ENCODE measurements around the gene TTC31. TPM values are rescaled to one million over a fixed set of nuclear protein-coding genes. Genes with fewer than 3 reads are reported as not detected.

The TTC31 gene
- total RNA-seq, result 20.8 and 22.2 TPM in 2 replicates

DNA sequence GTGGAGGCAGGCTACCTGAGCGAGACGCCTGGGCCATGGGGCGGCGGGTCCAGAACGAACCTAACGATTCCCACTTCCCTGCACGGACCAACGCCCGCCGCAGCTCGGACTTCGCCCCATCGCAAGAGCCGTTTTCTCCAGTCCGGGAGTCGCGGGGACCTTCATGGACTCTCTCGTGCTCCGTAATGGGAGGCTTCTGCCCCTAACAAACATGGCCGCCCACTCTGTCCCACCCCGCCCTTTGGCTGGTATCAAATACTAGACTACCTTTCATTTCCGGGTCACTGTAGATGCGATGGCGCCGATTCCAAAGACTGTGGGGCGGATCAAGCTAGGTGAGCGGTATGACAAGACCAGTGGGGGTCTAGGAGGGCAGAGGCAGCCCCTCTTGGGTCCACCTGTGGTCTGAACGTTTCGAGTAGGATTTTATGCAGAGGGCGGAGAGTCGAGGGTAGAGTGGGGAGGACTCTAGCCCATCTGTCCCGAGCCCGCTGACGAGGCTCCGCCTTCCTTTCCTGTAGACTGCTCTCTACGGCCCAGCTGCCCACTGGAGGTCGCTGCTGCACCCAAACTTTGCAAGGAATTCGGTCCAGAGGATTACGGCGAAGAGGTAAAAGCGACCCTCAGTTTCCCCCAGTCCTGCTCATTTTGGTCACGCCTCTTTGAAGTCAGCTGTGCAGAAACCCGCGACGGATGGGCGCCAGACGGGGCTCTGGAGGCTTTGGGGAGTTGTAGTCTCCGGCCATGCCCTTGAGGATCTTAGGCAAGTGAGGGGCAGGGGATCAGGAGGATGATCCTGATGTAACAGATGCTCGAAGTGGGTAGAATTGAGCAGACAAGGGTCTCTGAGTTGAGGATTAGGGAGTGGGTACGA, at the start of gene TTC31, which contains the start of gene CCDC142:
TSS of gene TTC31 (plus strand) at position 281 of the 874 bp plus-strand sequence. CDS start at position 296, 15 bp downstream.
TSS of gene CCDC142 (minus strand) at position 198 of the 874 bp plus-strand sequence. CDS start at position 37, 161 bp downstream.

GRCh38 chr2:74441690-74442482, 41.0 kb upstream of the TTC31 start, which contains the start of gene RTKN:
TSS of gene RTKN (minus strand) at chr2:74441937. CDS start at chr2:74441816, 121 bp downstream.

DNA sequence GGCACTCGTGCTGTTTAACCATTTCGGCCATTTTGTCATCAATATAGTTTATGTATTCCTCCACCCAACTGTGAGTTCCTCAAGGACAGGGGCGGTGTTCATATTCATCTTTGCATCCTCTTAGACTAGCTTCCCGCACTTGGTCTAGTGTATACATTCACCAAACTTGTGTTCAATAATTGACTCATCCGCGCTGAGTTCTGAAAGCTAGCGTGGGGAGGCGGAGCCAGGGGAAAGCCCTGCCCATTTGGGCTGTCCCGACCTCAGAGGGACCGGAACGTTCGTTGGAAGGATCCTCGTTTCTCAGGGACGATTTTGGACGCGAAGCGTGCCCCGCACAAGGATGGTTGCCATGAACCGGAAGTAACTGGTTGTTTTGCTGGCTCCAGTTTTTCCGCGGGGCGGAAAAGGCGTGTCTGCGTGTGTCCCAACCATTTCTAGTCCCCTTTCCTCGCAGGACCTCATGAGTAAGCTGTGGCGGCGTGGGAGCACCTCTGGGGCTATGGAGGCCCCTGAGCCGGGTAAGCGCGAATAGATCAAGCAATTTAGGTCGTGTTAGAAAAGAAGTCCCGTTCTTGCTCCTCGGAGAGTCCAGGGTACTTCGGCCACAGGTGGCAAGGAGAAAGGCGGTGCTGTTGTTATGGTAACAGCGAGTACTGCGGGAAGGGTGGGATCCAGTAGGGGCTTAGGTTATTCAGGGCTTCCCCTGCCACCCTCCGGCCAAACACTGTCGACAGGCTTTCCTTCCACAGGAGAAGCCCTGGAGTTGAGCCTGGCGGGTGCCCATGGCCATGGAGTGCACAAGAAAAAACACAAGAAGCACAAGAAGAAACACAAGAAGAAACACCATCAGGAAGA, 28.0 kb upstream of the TTC31 start, which contains the start of gene INO80B:
TSS of gene INO80B (plus strand) at position 434 of the 858 bp plus-strand sequence. CDS start at position 464, 30 bp downstream.

DNA sequence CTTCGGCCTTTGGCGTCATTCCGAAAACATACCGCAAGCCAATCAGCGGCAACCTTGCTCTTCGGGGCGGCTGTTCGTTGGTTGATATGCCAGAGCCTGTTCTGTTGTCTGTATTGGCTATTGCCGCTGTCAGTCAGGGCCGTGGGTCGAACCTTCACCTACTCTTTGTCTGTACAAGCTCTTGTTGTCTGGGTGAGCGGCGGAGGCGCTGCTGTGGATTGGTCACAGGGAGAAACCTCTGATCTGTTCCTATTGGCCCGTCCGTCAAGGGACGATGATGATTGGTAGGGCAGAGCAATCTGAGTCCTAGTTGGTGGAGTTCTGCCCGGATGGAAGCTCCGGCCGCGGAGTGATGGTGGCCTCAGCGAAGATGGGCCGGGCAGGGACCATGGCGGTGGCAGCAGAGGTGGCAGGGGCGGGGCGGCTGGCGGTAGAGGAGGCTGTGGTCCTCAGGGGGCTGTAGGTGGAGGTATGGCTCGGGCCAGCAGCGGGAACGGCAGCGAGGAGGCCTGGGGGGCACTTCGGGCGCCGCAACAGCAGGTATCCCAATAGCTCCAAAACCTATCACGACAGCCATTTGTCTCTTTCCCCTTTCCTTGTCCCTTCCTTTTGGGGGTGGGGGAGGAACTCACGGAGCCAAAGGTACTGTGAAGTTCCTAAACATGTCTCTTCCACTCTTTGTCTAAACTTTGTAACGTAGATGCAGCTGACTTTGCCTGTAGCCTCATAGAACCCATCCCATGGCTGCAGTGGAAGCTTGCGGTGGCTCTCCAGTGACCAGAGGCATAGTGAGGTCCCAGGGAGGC, 24.5 kb upstream of the TTC31 start, which contains the start of gene WBP1:
TSS of gene WBP1 (plus strand) at position 307 of the 806 bp plus-strand sequence. CDS start at position 472, 165 bp downstream.

GRCh38 chr2:74472086-74472944, 10.6 kb upstream of the TTC31 start, which contains the start of gene MRPL53:
TSS of gene MRPL53 (minus strand) at chr2:74472680. CDS start at chr2:74472660, 20 bp downstream.

GRCh38 chr2:74499267-74499939, 16.5 kb downstream of the TTC31 start, which contains the start of gene LBX2:
TSS of gene LBX2 (minus strand) at chr2:74499603. CDS start at chr2:74499537, 66 bp downstream.

GRCh38 chr2:74507145-74507925, 24.5 kb downstream of the TTC31 start, which contains the start of gene PCGF1:
TSS of gene PCGF1 (minus strand) at chr2:74507695. CDS start at chr2:74507668, 27 bp downstream.

DNA sequence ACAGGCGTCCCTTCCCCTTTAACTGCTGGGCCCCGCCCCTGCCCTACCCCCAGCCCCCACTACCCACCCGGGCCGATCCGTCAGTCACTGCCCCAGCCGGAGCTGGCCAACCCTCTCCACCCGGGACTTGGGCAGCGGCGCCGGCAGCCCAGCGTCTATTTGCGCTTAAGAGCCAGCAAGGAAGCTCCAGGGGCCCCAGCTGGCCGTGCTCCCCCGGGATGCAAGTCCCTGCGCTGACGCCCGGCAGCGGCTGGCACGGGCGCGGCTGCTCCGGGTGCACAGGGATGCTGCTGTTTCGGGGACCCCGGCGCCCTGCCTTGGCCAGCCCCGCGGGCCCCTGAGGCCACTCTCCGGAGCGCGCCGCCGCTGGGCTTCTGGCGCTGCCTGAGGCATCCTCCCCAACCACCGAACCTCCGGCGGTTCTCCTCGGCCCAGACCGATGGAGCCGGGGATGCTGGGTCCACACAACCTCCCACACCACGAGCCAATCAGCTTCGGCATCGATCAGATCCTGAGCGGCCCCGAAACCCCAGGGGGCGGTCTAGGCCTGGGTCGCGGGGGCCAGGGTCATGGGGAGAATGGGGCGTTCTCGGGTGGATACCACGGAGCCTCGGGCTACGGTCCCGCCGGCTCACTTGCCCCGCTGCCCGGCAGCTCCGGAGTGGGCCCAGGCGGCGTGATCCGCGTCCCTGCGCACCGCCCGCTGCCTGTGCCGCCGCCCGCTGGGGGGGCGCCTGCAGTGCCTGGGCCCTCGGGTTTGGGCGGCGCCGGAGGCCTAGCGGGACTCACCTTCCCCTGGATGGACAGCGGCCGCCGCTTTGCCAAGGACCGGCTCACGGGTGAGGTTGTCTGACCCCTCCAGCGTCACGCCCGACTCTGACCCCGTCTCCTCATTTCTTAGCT, 31.7 kb downstream of the TTC31 start, which contains the start of gene TLX2:
TSS of gene TLX2 (plus strand) at position 83 of the 903 bp plus-strand sequence. CDS start at position 440, 357 bp downstream.

GRCh38 chr2:74525717-74526648, 43.1 kb downstream of the TTC31 start, which contains the start of gene DQX1:
TSS of gene DQX1 (minus strand) at chr2:74526231. CDS start at chr2:74525729, 502 bp downstream.

DNA sequence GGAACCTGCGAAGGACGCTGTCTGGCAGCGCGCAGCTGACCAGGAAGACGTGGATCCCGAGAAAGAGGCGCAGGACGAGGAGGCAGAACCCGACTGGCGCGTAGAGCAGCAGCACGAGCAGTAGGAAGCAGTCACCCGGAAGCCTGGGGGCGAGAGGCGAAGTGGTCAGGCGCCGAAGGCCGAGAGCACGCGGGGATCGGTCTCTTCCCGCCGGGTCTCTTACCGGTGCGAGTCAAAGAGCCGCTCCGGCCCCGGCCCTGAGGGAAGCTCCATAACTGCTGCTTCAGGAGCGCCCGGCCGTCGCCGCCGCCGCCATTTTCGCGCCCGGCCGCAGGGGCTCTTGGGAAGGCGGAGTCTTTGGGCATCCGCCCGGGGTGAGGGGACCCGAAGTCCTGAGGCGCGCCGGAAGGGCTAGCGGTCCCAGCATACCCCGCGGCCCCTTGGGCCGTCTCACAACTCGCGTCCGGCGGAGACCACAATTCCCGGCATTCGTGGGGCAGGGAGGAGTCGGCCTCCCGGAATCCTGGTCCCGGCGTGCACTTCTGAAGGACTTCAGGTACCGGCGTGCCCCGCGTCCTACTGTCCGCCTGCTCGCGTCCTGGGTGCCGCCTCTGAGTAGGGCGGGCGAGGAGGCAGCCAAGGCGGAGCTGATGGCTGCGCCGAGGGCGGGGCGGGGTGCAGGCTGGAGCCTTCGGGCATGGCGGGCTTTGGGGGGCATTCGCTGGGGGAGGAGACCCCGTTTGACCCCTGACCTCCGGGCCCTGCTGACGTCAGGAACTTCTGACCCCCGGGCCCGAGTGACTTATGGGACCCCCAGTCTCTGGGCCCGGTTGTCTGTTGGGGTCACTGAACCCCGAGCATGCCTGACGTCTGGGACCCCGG, 46.7 kb downstream of the TTC31 start, which contains the start of the genes AUP1 and HTRA2:
TSS of gene AUP1 (minus strand) at position 350 of the 882 bp plus-strand sequence. CDS start at position 273, 77 bp downstream.
TSS of gene HTRA2 (plus strand) at position 577 of the 882 bp plus-strand sequence. CDS start at position 651, 74 bp downstream.

Data from mesangial cell (primary cell).